K562 (cell line): Measurements from ENCODE around the gene ATF5. TPM values are rescaled to one million over a fixed set of nuclear protein-coding genes. Genes with fewer than 3 reads are reported as not detected.

ENCODE experiments used
- ATAC-seq: fragments of 200-7000 bp; cut with Tn5 transposase; 3 replicates; pipeline ENCODE4 v1.9.1; 2020; ENCODE audit warnings: moderate library complexity
- BruUV-seq: library from RNA; stranded (reverse); fragments of 400-500 nt; replicated peaks from 2 replicates; lab custom pipeline; 2021; lab: Mats Ljungman, UMichigan
- CTCF ChIA-PET: fragments of 300-600 bp; formaldehyde crosslinking; extraction: SDS; loops from one replicate; lab custom pipeline; 2021; ENCODE audit warnings: low intra/inter-chr PET ratio; lab: Yijun Ruan, JAX
- POLR2A ChIA-PET: fragments of 300-600, 350-650 bp; sonication (Branson Sonifier 250); formaldehyde crosslinking; extraction: SDS; loops from one replicate; lab custom pipeline; 2021; ENCODE audit warnings: antibody characterized with exemption, inconsistent platforms; lab: Yijun Ruan, JAX
- DNase-seq, 4 experiments: peaks; one replicate each; pipeline versions ENCODE4 v3.0.0 to v3.0.0-alpha.2; 2011 to 2018; ENCODE audit warnings: low spot score in 3 of 4, mixed read lengths in 3 of 4; ENCODE audit errors: extremely low read depth in 1 of 4
- FAIRE-seq: peaks from 2 replicates; lab custom pipeline; 2011; peaks lifted over from hg19 to GRCh38; lab: Jason Lieb, UNC
- H2AFZ ChIP-seq: 2 replicates; pipeline ENCODE4 v1.6.0; 2011; ENCODE audit warnings: low read depth, low read length, control low read depth, inconsistent platforms
- H3K27ac ChIP-seq: fragments of 200-600 bp; 3 replicates; pipeline ENCODE4 v1.8.0; 2011; ENCODE audit warnings: low read depth, mild to moderate bottlenecking, control low read depth, inconsistent platforms, low read length, moderate library complexity, mixed read lengths; ENCODE audit errors: extremely low read depth
- H3K27me3 ChIP-seq, 2 experiments: fragments of 300-600 bp in 1 of 2; 2 replicates in 1 of 2; 3 replicates in 1 of 2; pipeline versions ENCODE4 v1.6.0 to v1.8.0; 2011; ENCODE audit warnings: inconsistent platforms in 2 of 2, low read length in 2 of 2, mild to moderate bottlenecking in 1 of 2, mixed read lengths in 1 of 2, moderate library complexity in 1 of 2; ENCODE audit not compliant: control insufficient read depth in 2 of 2, insufficient read depth in 2 of 2
- H3K36me3 ChIP-seq: fragments of 300-600 bp; 3 replicates; pipeline ENCODE4 v1.8.0; 2011; ENCODE audit warnings: mild to moderate bottlenecking, low read length, inconsistent platforms; ENCODE audit not compliant: control insufficient read depth, insufficient read depth
- H3K4me1 ChIP-seq, 2 experiments: fragments of 200-600 bp in 1 of 2; replicated peaks in 1 of 2; 2 replicates in 1 of 2; 3 replicates in 1 of 2; pipeline versions ENCODE4 v1.5.1 to v1.8.0; 2011; ENCODE audit warnings: inconsistent platforms in 2 of 2, low read length in 2 of 2, mild to moderate bottlenecking in 1 of 2, mixed read lengths in 1 of 2, moderate library complexity in 1 of 2; ENCODE audit not compliant: control insufficient read depth in 2 of 2, insufficient read depth in 2 of 2
- H3K4me2 ChIP-seq: 2 replicates; pipeline ENCODE4 v1.6.1; 2011; ENCODE audit warnings: low read length, control low read depth, inconsistent platforms, mixed read lengths; ENCODE audit not compliant: insufficient read depth
- H3K4me3 ChIP-seq: fragments of 200-600 bp; sonication (generic), shearing (Covaris generic); 2 replicates; pipeline ENCODE4 v1.5.1; 2016; ENCODE audit warnings: control low read depth, inconsistent platforms
- H3K79me2 ChIP-seq: fragments of 200-600 bp; 3 replicates; pipeline ENCODE4 v1.8.0; 2011; ENCODE audit warnings: low read length, inconsistent platforms; ENCODE audit not compliant: control insufficient read depth, insufficient read depth
- H3K9ac ChIP-seq, 2 experiments: 2 replicates each; pipeline versions ENCODE4 v1.6.0 to v1.6.1; 2011; ENCODE audit warnings: low read depth in 2 of 2, low read length in 2 of 2, control low read depth in 1 of 2, inconsistent platforms in 1 of 2, mild to moderate bottlenecking in 1 of 2, mixed read lengths in 1 of 2; ENCODE audit not compliant: insufficient read depth in 1 of 2
- H3K9me1 ChIP-seq: one replicate; pipeline ENCODE4 v1.6.0; 2011; ENCODE audit warnings: inconsistent platforms, mild to moderate bottlenecking, low read length, moderate library complexity; ENCODE audit not compliant: control insufficient read depth, insufficient read depth
- H3K9me3 ChIP-seq: replicated peaks from 2 replicates; pipeline ENCODE4 v1.5.1; 2011; ENCODE audit warnings: low read depth, low read length, inconsistent platforms; ENCODE audit not compliant: control insufficient read depth, insufficient read depth
- H4K20me1 ChIP-seq: replicated peaks from 2 replicates; pipeline ENCODE4 v1.6.1; 2011; ENCODE audit warnings: low read length, inconsistent platforms, mixed read lengths; ENCODE audit not compliant: control insufficient read depth, insufficient read depth
- RREB1 ChIP-seq: fragments of 250-450 bp; sonication (Bioruptor Pico); IDR thresholded peaks from 2 replicates; pipeline ENCODE4 v1.4.0; 2020
- SMAD4 ChIP-seq: fragments of 250-450 bp; sonication (Bioruptor Pico); conservative IDR thresholded peaks from 2 replicates; pipeline ENCODE4 v1.8.0; 2021; ENCODE audit warnings: inconsistent platforms, mild to moderate bottlenecking, moderate library complexity
- XRCC4 ChIP-seq: IDR thresholded peaks from one replicate; pipeline ENCODE4 v1.6.1; 2011; ENCODE audit not compliant: insufficient read depth, insufficient read length; ENCODE audit errors: extremely low read depth
- WGBS: fragments of 100-300 bp; shearing (Covaris generic); methylation state at CpG from one replicate; pipeline ENCODE4 v1.1.6; 2016; ENCODE audit warnings: low coverage, mixed read lengths; ENCODE audit not compliant: insufficient coverage; ENCODE audit errors: missing lambda C conversion rate; 5-methylcytosine and 5-hydroxymethylcytosine counted together
- in situ Hi-C: fragments of 300-500 bp; cut with MboI; formaldehyde crosslinking; loops from 4 replicates; pipeline ENCODE4 v1.15.0; 2018; ENCODE audit warnings: inconsistent platforms, mixed read lengths
- intact Hi-C: fragments of 100-400 bp; cut with micrococcal nuclease; formaldehyde crosslinking; loops from 2 replicates; pipeline ENCODE4 v1.14.2; 2022
- polyA plus RNA-seq, 8 experiments: library from polyadenylated mRNA; depleted of rRNA in 4 of 8; stranded (reverse) in 5 of 8; unstranded in 3 of 8; fragments of >200 nt; fragmentation: Nextera tagmentation in 2 of 8; fragmentation: Illumina TruSeq in 1 of 8; extraction: Ambion mirVana in 2 of 8; extraction: Trizol in 1 of 8; gene quantifications; 2 replicates each; pipeline versions ENCODE4 v1.2.1 to v1.2.3, GENCODE V29; 2011 to 2014; ENCODE audit warnings: inconsistent platforms in 1 of 8, missing spikeins in 1 of 8
- total RNA-seq, 7 experiments: library from RNA; depleted of rRNA in 6 of 7; stranded (reverse); fragments of >200 nt in 6 of 7; fragmentation: Illumina TruSeq in 2 of 7; extraction: Trizol in 2 of 7; gene quantifications; 2 replicates each; pipeline versions ENCODE4 v1.2.1 to v1.2.3, GENCODE V29; 2011 to 2021; ENCODE audit warnings: low replicate concordance in 1 of 7

The ATF5 gene
- total and polyA plus RNA-seq, 9 of the 15 experiments (the other 6 are each of a cell fraction or from before 2014, with no cell fraction given) = 3.0 to 57.6 (median 11.1) TPM

GRCh38 chr19:49940482-49940791, 11.4 kb downstream of the ATF5 start:
- BruUV-seq = no TSS peak
- no peak overlapping the region for H3K4me3 ChIP-seq
- intact Hi-C loops (no loop called here), in situ Hi-C loops (no loop called here)
- TF ChIP-seq RREB1 (CRISPR knock-in tag) (no peak), XRCC4 (no peak), SMAD4 (no peak)
- CTCF ChIA-PET = no interaction called here
- WGBS = 75% methylated on average over 5 of the region's 5 CpGs
- H2AFZ ChIP-seq = no peak overlapping the region
- H3K9me3 ChIP-seq = no peaks in the 10 kb centered on the region
- H3K9ac ChIP-seq = no peak overlapping the region
- H3K79me2 ChIP-seq = no peaks in the 10 kb centered on the region
- no peaks in the 10 kb centered on the region for H4K20me1 ChIP-seq
- no peaks in the 10 kb centered on the region for H3K36me3 ChIP-seq
- DNase-seq (no peak), ATAC-seq (no peak), FAIRE-seq (no peak)
- H3K4me1 ChIP-seq = peaks cover 8 to 11% of the 10 kb centered on the region in 2 experiments; a peak in 3 of 5 replicates
- H3K27ac ChIP-seq = no peak overlapping the region
- H3K27me3 ChIP-seq = no peaks in the 10 kb centered on the region
- H3K9me1 ChIP-seq = no peaks in the 10 kb centered on the region
- H3K4me2 ChIP-seq = no peak overlapping the region
- POLR2A ChIA-PET = no interaction called here
